HEK293T (cell line): Measurements from ENCODE around the gene SETBP1.

Experiments
- CTCF ChIA-PET: fragments of 350-600 bp; formaldehyde crosslinking; extraction: SDS; loops from one replicate; lab custom pipeline; 2021; ENCODE audit warnings: antibody characterized with exemption, inconsistent platforms; lab: Yijun Ruan, JAX
- POLR2A ChIA-PET: fragments of 350-600 bp; formaldehyde crosslinking; extraction: SDS; loops from one replicate; lab custom pipeline; 2020; ENCODE audit warnings: antibody characterized with exemption, inconsistent platforms; lab: Yijun Ruan, JAX
- DNase-seq: peaks from one replicate; pipeline ENCODE4 v3.0.0; 2012; ENCODE audit warnings: mixed read lengths; ENCODE audit errors: extremely low spot score
- ARNT ChIP-seq: fragments of 450-650 bp; IDR thresholded peaks from 2 replicates; pipeline ENCODE4 v1.6.1; 2017; ENCODE audit warnings: mild to moderate bottlenecking
- BHLHE40 ChIP-seq: fragments of 450-650 bp; IDR thresholded peaks from 2 replicates; pipeline ENCODE4 v1.6.1; 2016; ENCODE audit warnings: mild to moderate bottlenecking, moderate library complexity, borderline replicate concordance
- CTBP1 ChIP-seq: fragments of 450-650 bp; IDR thresholded peaks from 2 replicates; pipeline ENCODE4 v1.6.1; 2016; ENCODE audit warnings: borderline replicate concordance
- ELF4 ChIP-seq: fragments of 450-650 bp; IDR thresholded peaks from 2 replicates; pipeline ENCODE4 v1.6.1; 2017; ENCODE audit warnings: antibody characterized with exemption
- FOXA1 ChIP-seq: fragments of 450-650 bp; IDR thresholded peaks from 2 replicates; pipeline ENCODE4 v1.6.1; 2016; ENCODE audit warnings: mild to moderate bottlenecking
- FOXK2 ChIP-seq: fragments of 450-650 bp; IDR thresholded peaks from 2 replicates; pipeline ENCODE4 v1.6.1; 2016; ENCODE audit warnings: mild to moderate bottlenecking
- FOXM1 ChIP-seq: fragments of 450-650 bp; IDR thresholded peaks from 2 replicates; pipeline ENCODE4 v1.6.1; 2017; ENCODE audit warnings: mild to moderate bottlenecking, borderline replicate concordance
- HDGF ChIP-seq: fragments of 450-650 bp; IDR thresholded peaks from 2 replicates; pipeline ENCODE4 v1.6.1; 2017; ENCODE audit warnings: antibody characterized with exemption, borderline replicate concordance
- L3MBTL2 ChIP-seq: fragments of 450-650 bp; conservative IDR thresholded peaks from 2 replicates; pipeline ENCODE4 v1.6.1; 2016; ENCODE audit warnings: mild to moderate bottlenecking
- LEF1 ChIP-seq: fragments of 450-650 bp; IDR thresholded peaks from 2 replicates; pipeline ENCODE4 v1.6.1; 2017; ENCODE audit warnings: mild to moderate bottlenecking, borderline replicate concordance
- NFRKB ChIP-seq: fragments of 450-650 bp; IDR thresholded peaks from 2 replicates; pipeline ENCODE4 v1.6.1; 2016; ENCODE audit warnings: mild to moderate bottlenecking, moderate library complexity
- SP1 ChIP-seq: fragments of 450-650 bp; IDR thresholded peaks from 2 replicates; pipeline ENCODE4 v1.6.1; 2017
- SUZ12 ChIP-seq: fragments of 450-650 bp; IDR thresholded peaks from 2 replicates; pipeline ENCODE4 v1.6.1; 2016; ENCODE audit warnings: mild to moderate bottlenecking
- TARDBP ChIP-seq: fragments of 450-650 bp; IDR thresholded peaks from 2 replicates; pipeline ENCODE4 v1.6.1; 2016
- ZNF384 ChIP-seq: fragments of 450-650 bp; IDR thresholded peaks from 2 replicates; pipeline ENCODE4 v1.6.1; 2016
- TF ChIP-seq, protein P1 (sequence below): fragments of 450-650 bp; IDR thresholded peaks from 2 replicates; pipeline ENCODE4 v1.6.1; 2016

The SETBP1 gene

DNA sequence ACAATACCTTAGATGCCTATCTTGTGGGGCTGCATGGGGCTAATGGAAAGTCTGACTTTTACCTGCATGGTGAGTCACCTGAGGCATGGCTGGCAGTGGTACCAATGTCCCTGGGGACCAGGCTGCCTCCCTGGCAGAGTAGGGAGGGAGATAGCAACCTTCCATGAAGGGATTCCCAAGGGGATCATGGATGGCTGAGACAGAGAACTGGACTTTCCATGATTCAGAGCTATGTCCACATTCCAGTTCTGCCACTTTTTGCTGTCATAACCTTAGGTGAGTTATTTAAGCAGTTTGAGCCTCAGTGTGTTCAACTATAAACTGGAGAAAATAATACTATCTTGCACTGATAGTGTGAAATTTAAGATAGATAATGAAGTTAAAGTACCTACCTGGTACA, 178.6 kb downstream of the SETBP1 start:
- TF ChIP-seq FOXM1 (no peak), SP1 (no peak), HDGF (no peak), ARNT (no peak), BHLHE40 (no peak), NFRKB (no peak), LEF1 (no peak), ZNF384 (no peak), SUZ12 (no peak), ELF4 (no peak), FOXK2 (no peak), FOXA1 (no peak), L3MBTL2 (no peak), TARDBP (no peak)
- TF ChIP-seq, protein P1, sequence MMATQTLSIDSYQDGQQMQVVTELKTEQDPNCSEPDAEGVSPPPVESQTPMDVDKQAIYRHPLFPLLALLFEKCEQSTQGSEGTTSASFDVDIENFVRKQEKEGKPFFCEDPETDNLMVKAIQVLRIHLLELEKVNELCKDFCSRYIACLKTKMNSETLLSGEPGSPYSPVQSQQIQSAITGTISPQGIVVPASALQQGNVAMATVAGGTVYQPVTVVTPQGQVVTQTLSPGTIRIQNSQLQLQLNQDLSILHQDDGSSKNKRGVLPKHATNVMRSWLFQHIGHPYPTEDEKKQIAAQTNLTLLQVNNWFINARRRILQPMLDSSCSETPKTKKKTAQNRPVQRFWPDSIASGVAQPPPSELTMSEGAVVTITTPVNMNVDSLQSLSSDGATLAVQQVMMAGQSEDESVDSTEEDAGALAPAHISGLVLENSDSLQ: no peak

DNA sequence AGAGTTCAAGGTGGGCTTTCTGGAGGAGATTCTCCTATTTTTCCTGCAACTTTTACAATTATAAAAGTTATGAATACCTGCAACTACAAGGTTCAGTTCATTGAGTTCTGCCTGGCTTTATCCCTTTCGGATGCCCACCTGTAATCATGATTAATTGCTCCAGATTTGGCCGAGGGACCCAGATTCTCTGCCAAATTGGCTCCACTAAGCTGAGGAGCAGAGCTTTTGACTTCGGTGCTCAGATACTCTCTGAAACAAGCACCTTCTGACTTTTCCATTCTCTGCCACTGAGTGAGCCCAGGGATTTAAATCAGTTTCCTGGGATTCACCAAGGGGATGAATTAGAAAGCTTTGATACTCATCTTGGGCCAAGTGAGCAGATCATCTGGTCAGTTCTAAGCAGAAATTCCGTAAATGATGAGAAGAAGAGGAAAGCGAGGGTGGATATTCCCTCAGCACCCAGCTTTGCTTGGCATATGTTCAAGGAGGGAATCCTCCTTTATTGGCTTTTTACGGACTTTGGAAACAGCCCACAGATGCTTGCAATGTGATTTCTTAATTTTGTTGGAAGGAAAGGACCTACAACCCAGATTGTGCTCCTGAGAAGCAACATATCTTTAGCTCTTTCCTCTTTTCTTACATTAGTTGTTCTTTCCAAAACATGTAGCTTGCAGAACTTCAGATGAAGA, 179.2 kb downstream of the SETBP1 start:
- no peak for TF ChIP-seq BHLHE40
- no peak for TF ChIP-seq LEF1
- TF ChIP-seq, protein P1: no peak
- no peak for TF ChIP-seq FOXK2
- TF ChIP-seq SP1: no peak
- TF ChIP-seq CTBP1: no peak
- no peak for TF ChIP-seq ELF4
- TF ChIP-seq TARDBP: no peak
- no peak for TF ChIP-seq HDGF
- TF ChIP-seq SUZ12: no peak
- TF ChIP-seq L3MBTL2: no peak
- TF ChIP-seq ARNT: no peak
- TF ChIP-seq FOXM1: no peak
- TF ChIP-seq ZNF384: no peak
- TF ChIP-seq NFRKB: no peak
- TF ChIP-seq FOXA1: no peak
- DNase-seq: no peak
- ChIA-PET POLR2A (no interaction called here), CTCF (no interaction called here)

More for the DNA sequence above, 178.6 kb downstream of the SETBP1 start:
- no peak for DNase-seq
- POLR2A ChIA-PET: no interaction called here
- CTCF ChIA-PET: no interaction called here

DNA sequence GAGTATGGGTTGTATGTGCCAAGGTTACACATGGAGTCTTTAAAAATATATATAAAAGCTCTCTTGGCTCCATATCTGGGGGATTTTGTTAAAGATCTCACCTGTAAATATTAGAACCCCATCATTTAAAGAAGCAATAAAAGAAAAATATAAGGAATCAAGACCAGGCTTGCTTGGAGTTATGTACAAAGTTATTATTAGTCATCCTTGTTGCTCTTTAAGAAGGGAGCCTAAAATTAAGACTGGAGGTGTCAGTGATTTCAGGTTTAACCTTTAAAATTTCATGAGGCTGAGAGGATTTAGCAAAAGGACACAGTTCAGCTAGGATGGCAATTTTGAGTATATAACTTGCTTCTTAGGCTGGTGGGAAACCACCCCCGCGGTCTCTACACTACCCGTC, 181.4 kb downstream of the SETBP1 start:
- DNase-seq: no peak
- TF ChIP-seq SP1 (no peak), HDGF (no peak), SUZ12 (no peak), ZNF384 (no peak), FOXA1 (no peak), LEF1 (no peak), ELF4 (no peak), FOXM1 (no peak), BHLHE40 (no peak), L3MBTL2 (no peak)
- TF ChIP-seq, protein P1: no peak
- POLR2A ChIA-PET: no interaction called here
- CTCF ChIA-PET: no interaction called here

DNA sequence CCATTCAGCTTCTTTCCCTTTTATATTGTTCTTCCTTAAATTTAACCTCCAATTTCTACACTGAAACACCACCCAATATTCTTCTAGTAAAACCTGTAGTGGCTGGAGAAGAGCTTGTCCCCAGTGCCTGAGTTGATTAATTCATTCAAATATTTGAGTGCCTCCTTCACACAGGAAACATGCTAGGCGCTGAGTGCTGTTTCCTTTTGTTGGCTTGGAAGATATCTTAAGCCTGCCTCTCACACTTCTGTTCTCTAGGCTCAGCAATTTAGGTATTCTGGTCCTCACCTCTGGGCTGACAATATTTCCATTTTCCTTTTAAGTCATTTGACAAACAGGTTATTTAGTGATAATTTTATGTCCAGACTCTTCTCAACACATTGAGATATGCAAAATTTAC, 185.4 kb downstream of the SETBP1 start:
- CTCF ChIA-PET: interaction anchor here (0.6 kb wide), 1 partner anchor 39 kb away, joined by 3 read pairs; no protein-coding TSS in a partner anchor
- POLR2A ChIA-PET: no interaction called here
- TF ChIP-seq ELF4 (no peak), L3MBTL2 (no peak), SP1 (no peak), NFRKB (no peak), ARNT (no peak), CTBP1 (no peak), FOXM1 (no peak), TARDBP (no peak), FOXK2 (no peak), LEF1 (no peak), HDGF (no peak), SUZ12 (no peak), ZNF384 (no peak), FOXA1 (no peak), BHLHE40 (no peak)
- TF ChIP-seq, protein P1: no peak
- no peak for DNase-seq

DNA sequence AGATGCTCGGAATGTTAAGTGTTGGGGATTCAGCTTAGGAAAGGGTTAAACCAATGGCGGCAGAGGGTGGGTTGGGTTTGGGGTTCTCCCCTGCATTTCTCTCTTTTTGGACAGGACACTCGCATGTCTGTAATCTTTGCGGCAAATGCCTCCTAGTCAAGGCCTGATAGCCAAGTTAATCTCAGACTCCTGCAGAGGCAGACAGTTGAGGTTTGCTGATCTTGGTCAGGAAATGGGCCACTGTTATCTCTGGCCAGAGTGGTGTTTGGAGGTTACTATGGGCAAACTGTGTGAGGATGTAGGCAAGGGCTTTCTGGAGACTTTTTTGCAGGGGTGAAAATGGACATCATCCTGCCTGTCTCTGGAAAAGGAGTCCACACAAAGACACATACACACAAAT, 188.8 kb downstream of the SETBP1 start:
- no peak for TF ChIP-seq FOXK2
- no peak for TF ChIP-seq HDGF
- no peak for TF ChIP-seq FOXA1
- no peak for TF ChIP-seq ELF4
- no peak for TF ChIP-seq LEF1
- no peak for TF ChIP-seq NFRKB
- no peak for TF ChIP-seq SP1
- no peak for TF ChIP-seq BHLHE40
- TF ChIP-seq SUZ12: no peak
- TF ChIP-seq ARNT: no peak
- TF ChIP-seq ZNF384: no peak
- no peak for TF ChIP-seq TARDBP
- TF ChIP-seq, protein P1: no peak
- TF ChIP-seq L3MBTL2: no peak
- TF ChIP-seq FOXM1: no peak
- TF ChIP-seq CTBP1: no peak
- CTCF ChIA-PET: no interaction called here
- DNase-seq: no peak
- POLR2A ChIA-PET: interaction anchor here (1.2 kb wide), 1 partner anchor 13 kb away, joined by 3 read pairs; no protein-coding TSS in a partner anchor
